Smooth muscle cell (in vitro differentiated cells): ENCODE results near the gene ASPHD1. TPM values are rescaled to one million over a fixed set of nuclear protein-coding genes. Genes with fewer than 3 reads are reported as not detected.

Experiments used
- DNase-seq: peaks from one replicate; lab custom pipeline; 2025; ENCODE audit not compliant: unreplicated experiment; lab: John Stamatoyannopoulos, UW
- H2AFZ ChIP-seq: fragments of 200-600 bp; sonication (generic); 2 replicates; pipeline ENCODE4 v1.6.0; 2016; ENCODE audit warnings: antibody characterized with exemption, low read depth, mild to moderate bottlenecking
- H3F3A ChIP-seq: fragments of 200-600 bp; sonication (generic); 2 replicates; pipeline ENCODE4 v1.6.0; 2017; ENCODE audit warnings: antibody characterized with exemption, low read depth
- H3K27ac ChIP-seq: fragments of 200-600 bp; sonication (generic); 2 replicates; pipeline ENCODE4 v1.5.1; 2016; ENCODE audit warnings: low read depth, mild to moderate bottlenecking
- H3K27me3 ChIP-seq: fragments of 200-600 bp; sonication (generic); 2 replicates; pipeline ENCODE4 v1.6.1; 2016; ENCODE audit warnings: low read depth, mild to moderate bottlenecking
- H3K36me3 ChIP-seq: fragments of 200-600 bp; sonication (generic); 2 replicates; pipeline ENCODE4 v1.5.1; 2016; ENCODE audit warnings: low read depth
- H3K4me1 ChIP-seq: fragments of 200-600 bp; sonication (generic); 2 replicates; pipeline ENCODE4 v1.5.1; 2016; ENCODE audit warnings: low read depth
- H3K4me2 ChIP-seq: fragments of 200-600 bp; sonication (generic); 2 replicates; pipeline ENCODE4 v1.6.0; 2016; ENCODE audit warnings: mild to moderate bottlenecking
- H3K4me3 ChIP-seq: fragments of 200-600 bp; sonication (generic); 2 replicates; pipeline ENCODE4 v1.5.1; 2016; ENCODE audit warnings: mild to moderate bottlenecking
- H3K79me2 ChIP-seq: fragments of 200-600 bp; sonication (generic); 2 replicates; pipeline ENCODE4 v1.6.0; 2016; ENCODE audit warnings: low read depth, mild to moderate bottlenecking
- H3K9ac ChIP-seq: fragments of 200-600 bp; sonication (generic); 2 replicates; pipeline ENCODE4 v1.6.0; 2016; ENCODE audit warnings: low read depth
- H3K9me3 ChIP-seq: fragments of 200-600 bp; sonication (generic); replicated peaks from 2 replicates; pipeline ENCODE4 v1.5.1; 2016; ENCODE audit warnings: low read depth
- H4K20me1 ChIP-seq: fragments of 200-600 bp; sonication (generic); 2 replicates; pipeline ENCODE4 v1.6.0; 2016; ENCODE audit warnings: low read depth
- CTCF ChIP-seq: fragments of 200-600 bp; sonication (generic); IDR thresholded peaks from 2 replicates; pipeline ENCODE4 v1.5.1; 2017; ENCODE audit warnings: borderline replicate concordance, mild to moderate bottlenecking, antibody characterized with exemption; ENCODE audit not compliant: insufficient read depth, poor library complexity, severe bottlenecking
- WGBS: methylation state at CpG from one replicate; pipeline ENCODE4 v1.1.7; 2016; ENCODE audit warnings: low lambda C conversion rate; 5-methylcytosine and 5-hydroxymethylcytosine counted together
- polyA plus RNA-seq: library from polyadenylated mRNA; unstranded; fragments of >200 nt; fragmentation: Nextera tagmentation; extraction: Ambion mirVana; gene quantifications from 2 replicates; pipeline ENCODE4 v1.2.1, GENCODE V29; 2016
- total RNA-seq: library from RNA; depleted of rRNA; stranded (reverse); fragments of >200 nt; gene quantifications from 2 replicates; pipeline ENCODE4 v1.2.3, GENCODE V29; 2014

ASPHD1 gene
- total and polyA plus RNA-seq, 2 experiments from 2014 or later, result 4.1 to 28.8 TPM

GRCh38 chr16:29921034-29921385, 20.7 kb downstream of the ASPHD1 start:
- H3K4me2 ChIP-seq, result no peak overlapping the region
- peaks cover 7% of the 10 kb centered on the region for H3K4me1 ChIP-seq
- H3K27me3 ChIP-seq, result no peaks in the 10 kb centered on the region
- H3K27ac ChIP-seq, result no peak overlapping the region
- no peak overlapping the region for H3K9ac ChIP-seq
- peaks cover 11% of the 10 kb centered on the region for H3K36me3 ChIP-seq
- H4K20me1 ChIP-seq, result peaks cover 13% of the 10 kb centered on the region
- no peak for DNase-seq
- no peaks in the 10 kb centered on the region for H3F3A ChIP-seq
- TF ChIP-seq CTCF, result no peak
- no peak overlapping the region for H3K4me3 ChIP-seq
- no peak overlapping the region for H2AFZ ChIP-seq
- WGBS, result 98% methylated on average over 3 of the region's 3 CpGs
- no peaks in the 10 kb centered on the region for H3K9me3 ChIP-seq
- peaks cover 32% of the 10 kb centered on the region for H3K79me2 ChIP-seq

GRCh38 chr16:29922326-29922725, 22.0 kb downstream of the ASPHD1 start:
- Histone ChIP-seq H3K4me1 (peaks cover 7% of the 10 kb centered on the region), H4K20me1 (peaks cover 13% of the 10 kb centered on the region), H2AFZ (no peak overlapping the region), H3K27ac (no peak overlapping the region), H3K4me2 (no peak overlapping the region), H3K36me3 (peaks cover 11% of the 10 kb centered on the region), H3K79me2 (peaks cover 32% of the 10 kb centered on the region), H3K9me3 (no peaks in the 10 kb centered on the region), H3K4me3 (no peak overlapping the region), H3K27me3 (no peaks in the 10 kb centered on the region), H3F3A (no peaks in the 10 kb centered on the region), H3K9ac (no peak overlapping the region)
- TF ChIP-seq CTCF, result no peak
- DNase-seq, result no peak
- 90% methylated on average over 2 of the region's 2 CpGs for WGBS

GRCh38 chr16:29922986-29923501, 22.8 kb downstream of the ASPHD1 start:
- no peak overlapping the region for H3K9ac ChIP-seq
- H3K4me1 ChIP-seq, result peaks cover 7% of the 10 kb centered on the region
- no peak overlapping the region for H3K4me3 ChIP-seq
- no peak for TF ChIP-seq CTCF
- H3K36me3 ChIP-seq, result peaks cover 11% of the 10 kb centered on the region
- H4K20me1 ChIP-seq, result peaks cover 13% of the 10 kb centered on the region
- H3F3A ChIP-seq, result no peaks in the 10 kb centered on the region
- no peak overlapping the region for H3K27ac ChIP-seq
- DNase-seq, result no peak
- no peaks in the 10 kb centered on the region for H3K9me3 ChIP-seq
- no peak overlapping the region for H2AFZ ChIP-seq
- H3K4me2 ChIP-seq, result no peak overlapping the region
- 97% methylated on average over 12 of the region's 12 CpGs for WGBS
- H3K79me2 ChIP-seq, result peaks cover 32% of the 10 kb centered on the region
- no peaks in the 10 kb centered on the region for H3K27me3 ChIP-seq

- Histone ChIP-seq H3K4me3 (peak overlapping the region; percentile 90), H3K9me3 (no peaks in the 10 kb centered on the region), H3K79me2 (peaks cover 32% of the 10 kb centered on the region), H3K9ac (peak overlapping the region; percentile 90), H3K4me2 (peak overlapping the region; percentile 88), H3F3A (no peaks in the 10 kb centered on the region), H3K27ac (peak overlapping the region; percentile 26), H4K20me1 (peaks cover 7% of the 10 kb centered on the region), H3K36me3 (peaks cover 6% of the 10 kb centered on the region), H2AFZ (peak overlapping the region; percentile 75), H3K4me1 (peaks cover 7% of the 10 kb centered on the region), H3K27me3 (no peaks in the 10 kb centered on the region)
- TF ChIP-seq CTCF, result no peak
- 8% methylated on average over 9 of the region's 9 CpGs for WGBS
- DNase-seq, result no peak
Observed at GRCh38 chr16:29925105-29925756, 24.9 kb downstream of the ASPHD1 start.
